A549 (cell line): ENCODE measurements around the gene TP53BP2. TPM values are rescaled to one million over a fixed set of nuclear protein-coding genes. Genes with fewer than 3 reads are reported as not detected.

Experiments used
- ATAC-seq, 2 experiments: fragments of 200-7000 bp in 1 of 2; fragments of >200 bp in 1 of 2; cut with Nextera tagmentation in 1 of 2; cut with Tn5 transposase in 1 of 2; 3 replicates each; pipeline versions ENCODE4 v1.8.0 to v1.9.1; 2018 to 2020; ENCODE audit warnings: mild to moderate bottlenecking in 1 of 2, moderate library complexity in 1 of 2
- CTCF ChIA-PET: fragments of 300-600 bp; sonication (Branson Sonifier 250); formaldehyde crosslinking; extraction: SDS; loops from one replicate; lab custom pipeline; 2021; ENCODE audit warnings: antibody characterized with exemption, inconsistent platforms; lab: Yijun Ruan, JAX
- POLR2A ChIA-PET: fragments of 350-600 bp; formaldehyde crosslinking; extraction: SDS; loops from one replicate; lab custom pipeline; 2021; ENCODE audit warnings: antibody characterized with exemption, inconsistent platforms; lab: Yijun Ruan, JAX
- DNase-seq, 2 experiments: peaks; one replicate each; pipeline versions ENCODE4 v3.0.0 to v3.0.0-alpha.2; 2011 to 2016; ENCODE audit warnings: low read depth in 1 of 2, low spot score in 1 of 2
- FAIRE-seq: peaks from 2 replicates; lab custom pipeline; 2011; peaks lifted over from hg19 to GRCh38; lab: Jason Lieb, UNC
- H3K27ac ChIP-seq, 2 experiments: fragments of >200 bp; sonication (Bioruptor Twin); formaldehyde crosslinking; 3 replicates each; pipeline ENCODE4 v1.5.1; 2016 to 2017
- H3K4me1 ChIP-seq: fragments of >200 bp; sonication (Bioruptor Twin); formaldehyde crosslinking; 3 replicates; pipeline ENCODE4 v1.6.1; 2016
- H3K4me2 ChIP-seq: fragments of >200 bp; sonication (Bioruptor Twin); formaldehyde crosslinking; 3 replicates; pipeline ENCODE4 v1.6.1; 2016
- H3K4me3 ChIP-seq: fragments of >200 bp; sonication (Bioruptor Twin); formaldehyde crosslinking; 3 replicates; pipeline ENCODE4 v1.5.1; 2016
- H3K9me3 ChIP-seq: fragments of >200 bp; sonication (Bioruptor Twin); formaldehyde crosslinking; 3 replicates; pipeline ENCODE4 v1.6.1; 2016
- ATOH8 ChIP-seq: fragments of 250-450 bp; sonication (Bioruptor Pico); IDR thresholded peaks from 2 replicates; pipeline ENCODE4 v1.5.0; 2020; ENCODE audit warnings: low read depth, mild to moderate bottlenecking, moderate library complexity
- BHLHE40 ChIP-seq: IDR thresholded peaks from 2 replicates; pipeline ENCODE4 v1.6.1; 2012; ENCODE audit warnings: low read depth, low read length, inconsistent platforms
- CBX2 ChIP-seq: fragments of 200-600 bp; sonication (generic); IDR thresholded peaks from 2 replicates; pipeline ENCODE4 v1.6.1; 2016; ENCODE audit warnings: low read depth, mild to moderate bottlenecking, borderline replicate concordance
- CBX8 ChIP-seq: fragments of 200-600 bp; sonication (generic); IDR thresholded peaks from 2 replicates; pipeline ENCODE4 v1.6.1; 2016
- EHF ChIP-seq: fragments of 250-450 bp; sonication (Bioruptor Pico); IDR thresholded peaks from 2 replicates; pipeline ENCODE4 v1.5.0; 2020; ENCODE audit warnings: mild to moderate bottlenecking
- EHMT2 ChIP-seq: fragments of 200-600 bp; sonication (generic); IDR thresholded peaks from 2 replicates; pipeline ENCODE4 v1.6.1; 2016; ENCODE audit warnings: antibody characterized with exemption, low read depth, mild to moderate bottlenecking, moderate library complexity
- ELK1 ChIP-seq: fragments of 150-350 bp; IDR thresholded peaks from 2 replicates; pipeline ENCODE4 v1.6.1; 2014; ENCODE audit warnings: low read depth, mild to moderate bottlenecking, low read length
- FOXS1 ChIP-seq: fragments of 250-450 bp; sonication (Bioruptor Pico); IDR thresholded peaks from 2 replicates; pipeline ENCODE4 v1.5.0; 2020; ENCODE audit warnings: mild to moderate bottlenecking, moderate library complexity
- HDAC2 ChIP-seq: fragments of 200-600 bp; sonication (generic); IDR thresholded peaks from 2 replicates; pipeline ENCODE4 v1.6.1; 2016
- JUNB ChIP-seq: fragments of >200 bp; sonication (Bioruptor Twin); formaldehyde crosslinking; IDR thresholded peaks from 2 replicates; pipeline ENCODE4 v1.6.1; 2016
- KDM1A ChIP-seq: fragments of 200-600 bp; sonication (generic); IDR thresholded peaks from 2 replicates; pipeline ENCODE4 v1.6.1; 2016; ENCODE audit warnings: low read depth, mild to moderate bottlenecking
- MAFK ChIP-seq: fragments of 450-650 bp; IDR thresholded peaks from 2 replicates; pipeline ENCODE4 v1.6.1; 2014; ENCODE audit not compliant: partially characterized antibody
- MAZ ChIP-seq: fragments of 150-350 bp; IDR thresholded peaks from 2 replicates; pipeline ENCODE4 v1.6.1; 2014; ENCODE audit warnings: antibody characterized with exemption, low read depth, low read length, borderline replicate concordance
- MYC ChIP-seq: IDR thresholded peaks from 2 replicates; pipeline ENCODE4 v1.6.1; 2012; ENCODE audit warnings: mild to moderate bottlenecking, inconsistent platforms, low read length, improper control_type of control experiment, borderline replicate concordance
- NPAS2 ChIP-seq: fragments of 250-450 bp; sonication (Bioruptor Pico); IDR thresholded peaks from 2 replicates; pipeline ENCODE4 v1.8.0; 2022; ENCODE audit warnings: mild to moderate bottlenecking, moderate library complexity, borderline replicate concordance
- PHF8 ChIP-seq: fragments of 200-600 bp; sonication (generic); IDR thresholded peaks from 2 replicates; pipeline ENCODE4 v1.6.1; 2016; ENCODE audit warnings: low read depth, mild to moderate bottlenecking, antibody characterized with exemption, moderate library complexity, borderline replicate concordance
- POLR2AphosphoS2 ChIP-seq: conservative IDR thresholded peaks from 2 replicates; pipeline ENCODE4 v1.6.1; 2012; ENCODE audit warnings: low read length, improper control_type of control experiment, inconsistent platforms
- RARB ChIP-seq: fragments of 250-450 bp; sonication (Bioruptor Pico); IDR thresholded peaks from 2 replicates; pipeline ENCODE4 v1.8.0; 2021; ENCODE audit warnings: mild to moderate bottlenecking, moderate library complexity
- RCOR1 ChIP-seq: fragments of 150-350 bp; IDR thresholded peaks from 2 replicates; pipeline ENCODE4 v1.6.1; 2014; ENCODE audit warnings: antibody characterized with exemption, low read length, low read depth
- REST ChIP-seq: fragments of 200-600 bp; sonication (generic); IDR thresholded peaks from 2 replicates; pipeline ENCODE4 v1.6.1; 2016; ENCODE audit warnings: antibody characterized with exemption, mild to moderate bottlenecking, moderate library complexity
- SMC3 ChIP-seq: fragments of >200 bp; sonication (Bioruptor Twin); formaldehyde crosslinking; IDR thresholded peaks from 3 replicates; pipeline ENCODE4 v1.6.1; 2018; ENCODE audit warnings: inconsistent platforms
- TP53 ChIP-seq: fragments of 250-450 bp; sonication (Bioruptor Pico); IDR thresholded peaks from 2 replicates; pipeline ENCODE4 v1.5.0; 2021; ENCODE audit warnings: mild to moderate bottlenecking, moderate library complexity
- ZC3H11A ChIP-seq: fragments of 450-650 bp; IDR thresholded peaks from 2 replicates; pipeline ENCODE4 v1.6.1; 2014; ENCODE audit warnings: antibody characterized with exemption, mild to moderate bottlenecking
- ZFP36 ChIP-seq: fragments of 450-650 bp; IDR thresholded peaks from 2 replicates; pipeline ENCODE4 v1.6.1; 2014; ENCODE audit warnings: borderline replicate concordance; ENCODE audit not compliant: partially characterized antibody
- WGBS: methylation state at CpG from one replicate; pipeline ENCODE4 v1.1.6; 2017; ENCODE audit errors: missing lambda C conversion rate; 5-methylcytosine and 5-hydroxymethylcytosine counted together
- polyA plus RNA-seq, 4 experiments: library from polyadenylated mRNA; depleted of rRNA in 3 of 4; stranded (reverse); fragments of >200 nt; fragmentation: RNase III in 1 of 4; extraction: RNeasy Plus Mini Kit Qiagen cat#74134 plus additional on column Dnase treatment in 1 of 4; gene quantifications; 2 replicates in 3 of 4; 3 replicates in 1 of 4; pipeline ENCODE4 v1.2.3, GENCODE V29; 2011 to 2017

The TP53BP2 gene
- polyA plus RNA-seq, 2 of the 4 experiments (the other 2 are of a cell fraction): 14.0 to 33.5 TPM

GRCh38 chr1:223802032-223802431, 43.7 kb downstream of the TP53BP2 start:
- ChIA-PET POLR2A (no interaction called here), CTCF (interaction anchor here (1.2 to 1.9 kb wide), 3 partner anchors 8 to 90 kb away, joined by 3 to 7 read pairs (median 3); partner anchors contain the start of gene CAPN2)
- FAIRE-seq: no peak
- no peak overlapping the region for H3K4me2 ChIP-seq
- TF ChIP-seq EHMT2: no peak
- TF ChIP-seq ZC3H11A: no peak
- no peak for TF ChIP-seq SMC3
- TF ChIP-seq RARB (CRISPR knock-in tag): no peak
- no peak for ATAC-seq
- DNase-seq: no peak
- H3K4me3 ChIP-seq: no peak overlapping the region
- WGBS: 90% methylated on average over 7 of the region's 7 CpGs
- no peaks in the 10 kb centered on the region for H3K9me3 ChIP-seq
- H3K27ac ChIP-seq: no peak overlapping the region
- no peaks in the 10 kb centered on the region for H3K4me1 ChIP-seq

- no peak for FAIRE-seq
- Histone ChIP-seq H3K4me1 (no peaks in the 10 kb centered on the region), H3K4me2 (no peak overlapping the region), H3K4me3 (no peak overlapping the region), H3K27ac (no peak overlapping the region), H3K9me3 (no peaks in the 10 kb centered on the region)
- WGBS: 90% methylated on average over 7 of the region's 7 CpGs
- POLR2A ChIA-PET: no interaction called here
- CTCF ChIA-PET: interaction anchor here (0.7 to 2.1 kb wide), 3 partner anchors 10 to 47 kb away, joined by 3 to 6 read pairs (median 3); no protein-coding TSS in a partner anchor
- TF ChIP-seq CBX8 (no peak), MAZ (no peak), ELK1 (no peak), REST (no peak)
- ATAC-seq: no peak
- no peak for DNase-seq
Measured at GRCh38 chr1:223796210-223796609, 49.5 kb downstream of the TP53BP2 start.

- H3K4me3 ChIP-seq: no peak overlapping the region
- H3K4me2 ChIP-seq: no peak overlapping the region
- no peaks in the 10 kb centered on the region for H3K4me1 ChIP-seq
- ATAC-seq: no peak
- H3K27ac ChIP-seq: no peak overlapping the region
- FAIRE-seq: peak; percentile 32
- no peaks in the 10 kb centered on the region for H3K9me3 ChIP-seq
- ChIA-PET POLR2A (no interaction called here), CTCF (interaction anchor here (1.1 to 2.1 kb wide), 3 partner anchors 9 to 23 kb away, joined by 3 to 6 read pairs (median 3); no protein-coding TSS in a partner anchor)
- DNase-seq: no peak
- 87% methylated on average over 9 of the region's 9 CpGs for WGBS
- no peak for TF ChIP-seq BHLHE40
- no peak for TF ChIP-seq ATOH8 (CRISPR knock-in tag)
- TF ChIP-seq JUNB: no peak
- no peak for TF ChIP-seq HDAC2
- no peak for TF ChIP-seq CBX2
- no peak for TF ChIP-seq MYC
- no peak for TF ChIP-seq RCOR1
- no peak for TF ChIP-seq KDM1A
- TF ChIP-seq POLR2AphosphoS2: no peak
- TF ChIP-seq MAFK: no peak
- TF ChIP-seq EHF: no peak
- no peak for TF ChIP-seq SMC3
- TF ChIP-seq FOXS1 (CRISPR knock-in tag): no peak
- TF ChIP-seq RARB (CRISPR knock-in tag): no peak
- TF ChIP-seq PHF8: no peak
- no peak for TF ChIP-seq NPAS2 (CRISPR knock-in tag)
- no peak for TF ChIP-seq ZC3H11A
- no peak for TF ChIP-seq MAZ
- no peak for TF ChIP-seq ZFP36
- no peak for TF ChIP-seq TP53 (CRISPR knock-in tag)
- TF ChIP-seq, all 56 proteins: peak for 0
Measured at GRCh38 chr1:223794136-223794880, 51.4 kb downstream of the TP53BP2 start.
